Epithelial cell of proximal tubule (primary cell): Measurements from ENCODE around the gene ERVMER34-1. TPM values are rescaled to one million over a fixed set of nuclear protein-coding genes. Genes with fewer than 3 reads are reported as not detected.

Source experiments
- DNase-seq: peaks from one replicate; pipeline ENCODE4 v3.0.0-alpha.2; 2011; ENCODE audit warnings: low read depth
- H3K4me3 ChIP-seq: 2 replicates; pipeline ENCODE4 v1.5.1; 2011; ENCODE audit warnings: low read depth, mild to moderate bottlenecking, low read length
- total RNA-seq: library from RNA; depleted of rRNA; stranded (reverse); fragments of >200 nt; gene quantifications from 2 replicates; pipeline ENCODE4 v1.2.3, GENCODE V29; 2015
- TF ChIP-seq, protein P1 (sequence below): conservative IDR thresholded peaks from 2 replicates; pipeline ENCODE4 v1.5.1; 2012; ENCODE audit warnings: low read depth, mild to moderate bottlenecking, low read length

The ERVMER34-1 gene
- total RNA-seq, 1 donor from 2014 or later: 6.5 TPM

DNA sequence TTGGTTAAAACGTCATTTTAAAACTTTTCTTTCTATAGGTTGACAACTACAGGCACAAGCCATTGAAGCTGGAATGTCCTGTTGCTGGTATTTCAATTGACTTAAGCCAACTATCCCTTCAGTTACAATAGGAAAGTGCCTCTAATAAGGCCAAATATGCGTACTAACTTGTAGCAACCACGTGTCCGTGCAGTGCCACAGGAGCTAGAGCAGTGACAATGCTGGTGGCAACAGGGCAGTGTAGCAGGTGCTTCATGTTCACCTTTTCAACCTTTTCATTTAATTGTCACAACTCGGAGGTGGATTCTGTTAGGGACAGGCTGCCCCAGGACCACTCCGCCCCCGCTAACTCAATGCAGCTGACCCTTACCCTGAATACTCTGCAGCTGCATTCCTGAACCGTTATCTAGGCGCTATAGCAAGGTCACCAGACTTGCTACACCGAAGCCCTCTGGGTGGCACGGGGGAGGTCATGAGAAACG, 37.7 kb downstream of the ERVMER34-1 start:
- TF ChIP-seq, protein P1, sequence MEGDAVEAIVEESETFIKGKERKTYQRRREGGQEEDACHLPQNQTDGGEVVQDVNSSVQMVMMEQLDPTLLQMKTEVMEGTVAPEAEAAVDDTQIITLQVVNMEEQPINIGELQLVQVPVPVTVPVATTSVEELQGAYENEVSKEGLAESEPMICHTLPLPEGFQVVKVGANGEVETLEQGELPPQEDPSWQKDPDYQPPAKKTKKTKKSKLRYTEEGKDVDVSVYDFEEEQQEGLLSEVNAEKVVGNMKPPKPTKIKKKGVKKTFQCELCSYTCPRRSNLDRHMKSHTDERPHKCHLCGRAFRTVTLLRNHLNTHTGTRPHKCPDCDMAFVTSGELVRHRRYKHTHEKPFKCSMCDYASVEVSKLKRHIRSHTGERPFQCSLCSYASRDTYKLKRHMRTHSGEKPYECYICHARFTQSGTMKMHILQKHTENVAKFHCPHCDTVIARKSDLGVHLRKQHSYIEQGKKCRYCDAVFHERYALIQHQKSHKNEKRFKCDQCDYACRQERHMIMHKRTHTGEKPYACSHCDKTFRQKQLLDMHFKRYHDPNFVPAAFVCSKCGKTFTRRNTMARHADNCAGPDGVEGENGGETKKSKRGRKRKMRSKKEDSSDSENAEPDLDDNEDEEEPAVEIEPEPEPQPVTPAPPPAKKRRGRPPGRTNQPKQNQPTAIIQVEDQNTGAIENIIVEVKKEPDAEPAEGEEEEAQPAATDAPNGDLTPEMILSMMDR: no peak
- H3K4me3 ChIP-seq: peak overlapping the region; percentile 66
- no peak for DNase-seq

DNA sequence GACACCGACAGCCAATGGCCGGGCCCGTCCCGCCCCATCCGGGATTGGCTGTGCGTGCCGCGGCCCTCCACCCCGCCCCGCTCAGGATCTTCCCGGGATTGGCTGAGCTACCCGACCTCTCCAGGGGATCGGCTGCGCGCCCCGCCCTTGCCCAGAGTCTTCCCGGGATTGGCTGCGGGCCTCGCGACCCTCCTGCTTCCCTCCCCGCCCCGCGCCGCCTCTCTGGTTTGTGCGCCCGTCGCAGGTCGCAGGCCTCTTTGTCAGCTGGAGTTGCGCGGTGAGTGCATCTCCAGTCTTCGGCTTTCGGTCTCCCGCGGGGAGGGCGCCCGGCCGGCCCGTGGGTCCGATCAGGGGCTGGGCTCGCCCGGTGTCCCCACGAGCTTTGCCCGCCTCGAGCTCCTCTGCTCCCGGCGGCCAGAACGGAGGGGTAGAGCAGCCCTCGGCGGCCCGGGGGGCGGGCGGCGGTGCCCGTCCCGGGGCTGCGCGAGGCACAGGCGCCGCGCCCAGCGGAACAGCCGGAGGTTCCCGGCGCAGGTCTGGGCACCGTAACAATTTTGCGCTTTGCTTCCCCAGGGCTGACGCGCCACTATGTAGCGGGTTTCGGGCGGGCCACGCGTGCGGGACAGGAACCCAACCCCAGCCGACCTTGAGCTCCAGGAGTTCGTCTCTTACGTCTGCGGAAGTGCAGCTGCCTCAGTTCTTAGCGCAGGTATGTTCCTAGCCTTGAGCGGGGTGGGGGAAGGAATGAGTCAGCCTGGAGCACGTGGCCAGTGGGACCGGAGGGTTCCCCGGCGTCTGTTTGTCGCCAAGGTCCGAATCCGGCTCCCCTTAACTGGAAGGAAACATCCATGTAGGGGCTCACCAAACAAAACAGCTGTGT, 38.7 kb downstream of the ERVMER34-1 start:
- peak; percentile 41 for DNase-seq
- TF ChIP-seq, protein P1: no peak
- H3K4me3 ChIP-seq: peak overlapping the region; percentile 66

DNA sequence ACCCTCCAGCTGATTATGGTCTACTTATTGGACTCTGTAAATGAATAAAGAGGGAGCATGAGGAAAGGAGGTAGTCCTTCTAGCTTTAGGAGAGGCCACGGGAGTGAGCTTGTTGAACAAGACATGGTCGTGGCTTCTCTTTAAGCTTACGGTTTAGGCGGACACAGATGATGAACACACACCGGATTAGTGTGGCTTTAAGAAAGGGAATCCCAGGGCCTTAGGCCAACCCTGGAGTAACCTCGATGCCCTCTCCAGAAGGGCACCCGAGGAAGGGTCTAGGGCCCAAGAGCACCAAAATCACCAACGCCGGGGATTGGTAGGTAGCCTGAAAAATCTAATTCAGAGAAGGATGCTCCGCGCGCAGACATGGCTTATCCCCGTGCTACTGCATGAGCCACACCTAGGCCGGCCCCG, 39.4 kb downstream of the ERVMER34-1 start:
- no peak for DNase-seq
- TF ChIP-seq, protein P1: no peak

DNA sequence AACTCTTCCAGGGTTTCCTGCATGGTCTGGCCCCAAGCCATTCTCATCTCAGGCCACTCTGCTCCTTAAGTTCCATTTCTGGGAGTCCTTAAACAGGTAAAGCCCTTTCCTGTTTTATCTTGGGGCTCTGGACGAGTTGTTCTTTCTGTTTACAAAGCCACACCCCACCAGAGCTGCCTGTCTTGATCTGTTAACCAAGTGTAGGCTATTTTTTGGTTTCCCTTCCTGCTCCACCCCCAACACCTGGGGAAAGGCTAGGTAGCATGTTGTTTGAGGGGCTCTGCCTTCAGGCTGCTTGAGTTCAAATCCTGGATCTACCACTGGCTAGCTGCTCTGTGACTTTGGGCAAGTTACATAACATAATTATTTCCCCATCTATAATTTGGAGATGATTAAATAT, 40.0 kb downstream of the ERVMER34-1 start:
- no peak for DNase-seq
- no peak overlapping the region for H3K4me3 ChIP-seq
- TF ChIP-seq, protein P1: no peak

More for the DNA sequence above, 39.4 kb downstream of the ERVMER34-1 start:
- peak overlapping the region; percentile 49 for H3K4me3 ChIP-seq

DNA sequence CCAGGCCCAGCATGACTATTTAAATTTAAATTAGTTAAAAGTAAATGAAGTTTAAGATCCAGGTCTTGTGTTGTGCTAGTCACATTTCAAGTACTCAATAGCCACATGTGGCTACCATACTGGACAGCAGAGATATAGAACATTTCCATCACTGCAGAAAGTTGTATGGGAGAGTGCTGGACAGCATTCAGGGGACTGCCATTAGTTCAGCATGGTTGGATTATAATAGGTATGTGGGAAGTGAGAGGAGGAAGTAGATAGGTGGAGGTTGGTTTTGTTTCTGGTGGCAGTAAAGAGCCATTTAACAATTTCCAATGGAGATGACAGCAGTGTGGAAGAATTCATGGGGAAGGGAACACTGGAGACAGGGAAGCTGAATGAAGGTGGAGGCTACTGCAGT, 42.1 kb downstream of the ERVMER34-1 start:
- TF ChIP-seq, protein P1: no peak
- no peak overlapping the region for H3K4me3 ChIP-seq
- no peak for DNase-seq

DNA sequence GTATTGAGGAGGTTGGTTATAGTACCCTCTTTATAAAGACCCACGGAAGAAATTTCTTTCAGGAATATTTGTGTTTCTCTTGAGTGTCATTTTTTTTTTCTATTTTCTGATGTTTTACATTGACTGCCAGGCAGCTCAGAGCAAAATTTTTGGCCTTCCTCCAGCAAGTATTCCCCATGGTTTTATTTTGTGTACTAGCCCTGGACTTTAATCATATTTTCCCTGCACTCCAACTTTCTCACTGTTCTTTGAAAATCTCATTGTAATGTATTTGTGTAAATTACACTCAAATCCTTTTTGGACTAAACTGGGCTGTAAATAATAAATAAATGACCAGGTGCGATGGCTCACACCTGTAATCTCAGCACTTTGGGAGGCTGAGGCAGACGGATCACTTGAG, 46.6 kb downstream of the ERVMER34-1 start:
- TF ChIP-seq, protein P1: no peak
- no peak overlapping the region for H3K4me3 ChIP-seq
- DNase-seq: no peak
